T47D (cell line): ENCODE measurements around the gene CTNNA2.

ENCODE experiments used
- DNase-seq, 2 experiments: peaks; one replicate each; pipeline versions ENCODE4 v3.0.0 to v3.0.0-alpha.2; 2011 to 2012; ENCODE audit warnings: low read depth in 1 of 2, low spot score in 1 of 2
- JUND ChIP-seq: IDR thresholded peaks from 2 replicates; pipeline ENCODE4 v1.6.1; 2012; ENCODE audit warnings: low read depth
- in situ Hi-C: cut with HindIII; loops from 2 replicates; pipeline ENCODE4 v1.10.0; 2016; ENCODE audit warnings: low sequenced_read_pairs, low pct_unique_long_range_greater_than_20kb

The CTNNA2 gene

DNA sequence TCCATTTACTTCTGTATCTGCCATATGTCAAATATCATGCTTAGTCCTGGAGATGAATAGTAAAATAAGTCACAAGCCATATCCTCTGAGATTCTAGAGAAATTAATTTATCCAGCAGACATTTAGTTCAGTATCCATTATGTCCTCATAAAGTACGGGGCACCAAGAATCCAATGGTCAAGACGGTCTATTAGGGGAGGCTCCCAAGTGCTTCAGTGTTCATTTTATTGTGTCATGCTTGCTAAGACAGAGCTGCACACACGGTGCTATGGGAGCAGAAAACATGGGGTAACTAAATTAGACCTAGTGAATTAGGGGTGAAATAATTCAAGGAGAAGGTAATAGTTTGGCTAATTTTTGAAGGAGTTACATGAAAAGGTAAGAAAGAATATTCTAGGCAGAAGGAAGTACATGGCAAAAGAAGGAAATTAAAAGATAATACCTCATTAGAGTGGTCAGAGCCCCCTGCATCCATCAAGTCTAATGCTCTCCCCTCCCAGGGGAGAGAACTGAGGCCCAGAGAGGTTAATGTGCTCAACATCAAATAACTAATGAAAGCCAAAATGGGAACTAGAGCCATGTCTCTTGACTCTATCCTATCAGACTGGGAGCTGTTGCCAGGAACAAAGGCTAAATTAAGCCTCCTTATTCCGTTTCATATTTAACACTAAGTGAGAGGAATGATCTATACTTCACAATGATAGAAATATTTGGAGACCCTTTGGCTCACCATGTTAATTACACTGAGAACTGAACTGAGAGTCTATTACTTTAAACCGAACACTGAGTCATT, 433.0 kb downstream of the CTNNA2 start:
- TF ChIP-seq JUND, result no peak
- in situ Hi-C loops, result no loop called here
- DNase-seq, result no peak

DNA sequence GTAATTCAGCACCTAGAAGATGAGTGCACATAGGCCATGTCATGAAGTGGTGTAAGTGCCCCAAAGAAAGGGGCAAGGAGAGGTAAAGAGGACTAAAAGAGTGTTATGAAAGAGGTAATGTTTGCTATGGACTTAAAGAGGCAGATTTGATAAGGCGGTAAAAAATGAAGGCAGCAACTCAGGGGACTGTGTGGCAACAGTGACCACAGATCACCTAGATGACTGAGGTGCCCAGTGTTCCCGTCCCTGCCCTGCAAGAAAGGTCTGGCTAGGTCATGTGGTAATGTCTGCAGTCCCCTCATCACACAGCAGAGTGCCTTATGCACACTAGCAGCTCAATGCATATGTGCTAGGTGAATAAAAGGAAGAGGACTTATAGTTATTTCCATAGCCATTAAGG, 434.9 kb downstream of the CTNNA2 start:
- in situ Hi-C loops, result no loop called here
- TF ChIP-seq JUND, result no peak
- no peak for DNase-seq

DNA sequence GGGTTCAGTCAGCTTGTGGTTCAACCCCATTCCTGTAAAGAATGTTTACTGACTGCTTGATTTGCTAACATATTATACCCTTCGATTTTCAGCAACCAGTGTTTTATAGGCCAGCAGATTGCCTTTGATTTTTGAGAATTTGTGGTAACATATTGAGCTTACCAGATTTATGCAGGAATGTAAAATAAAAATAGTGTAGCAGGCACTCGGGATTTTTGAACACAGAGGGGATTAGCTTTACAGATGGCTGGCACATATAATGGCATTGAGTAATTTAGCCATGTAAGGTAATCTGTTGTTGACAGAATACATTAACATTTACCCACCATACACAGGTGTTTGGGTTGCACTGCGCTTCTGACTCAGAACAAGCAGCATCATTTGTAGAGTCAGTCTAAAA, 437.7 kb downstream of the CTNNA2 start:
- no peak for TF ChIP-seq JUND
- in situ Hi-C loops, result no loop called here

DNA sequence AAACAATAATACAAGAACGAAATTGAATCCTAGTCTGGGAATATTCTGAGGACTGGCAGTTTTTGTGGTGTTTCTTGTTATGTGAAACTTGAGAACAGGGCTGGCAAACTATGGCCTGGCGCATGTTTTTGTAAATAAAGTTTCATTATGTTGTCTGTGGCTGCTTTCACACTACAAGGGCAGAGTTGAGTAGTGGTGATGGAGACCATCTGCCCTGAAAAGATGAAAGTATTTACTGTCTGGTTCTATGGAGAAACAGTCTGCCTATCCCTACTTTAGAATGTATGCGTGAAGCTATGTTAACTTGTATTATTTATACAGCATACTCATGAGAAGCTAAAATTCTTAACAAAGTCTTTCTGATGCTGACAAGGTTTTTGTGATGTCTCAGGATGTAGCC, 439.8 kb downstream of the CTNNA2 start:
- no peak for TF ChIP-seq JUND
- no peak for DNase-seq
- in situ Hi-C loops, result no loop called here

More for the DNA sequence above, 437.7 kb downstream of the CTNNA2 start:
- no peak for DNase-seq

DNA sequence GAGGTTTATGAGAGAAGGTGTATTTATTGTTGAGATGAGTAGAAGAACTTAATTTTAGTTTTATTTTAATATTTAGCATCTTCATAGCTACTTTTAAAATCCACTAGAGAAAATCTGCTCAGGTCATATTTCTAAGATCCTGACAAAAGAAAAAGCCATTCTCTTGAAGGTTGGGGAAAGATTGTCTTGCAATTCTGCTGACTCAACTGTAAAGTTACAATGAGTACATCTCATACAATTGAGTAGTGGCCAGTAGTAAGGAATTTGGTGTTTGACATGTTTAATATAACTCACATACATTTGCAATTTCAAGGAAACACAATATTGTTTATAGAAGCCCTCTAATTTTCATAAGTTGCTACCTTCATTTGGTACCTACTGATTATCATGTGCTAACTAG, 447.2 kb downstream of the CTNNA2 start:
- TF ChIP-seq JUND, result no peak
- DNase-seq, result no peak
- in situ Hi-C loops, result no loop called here

DNA sequence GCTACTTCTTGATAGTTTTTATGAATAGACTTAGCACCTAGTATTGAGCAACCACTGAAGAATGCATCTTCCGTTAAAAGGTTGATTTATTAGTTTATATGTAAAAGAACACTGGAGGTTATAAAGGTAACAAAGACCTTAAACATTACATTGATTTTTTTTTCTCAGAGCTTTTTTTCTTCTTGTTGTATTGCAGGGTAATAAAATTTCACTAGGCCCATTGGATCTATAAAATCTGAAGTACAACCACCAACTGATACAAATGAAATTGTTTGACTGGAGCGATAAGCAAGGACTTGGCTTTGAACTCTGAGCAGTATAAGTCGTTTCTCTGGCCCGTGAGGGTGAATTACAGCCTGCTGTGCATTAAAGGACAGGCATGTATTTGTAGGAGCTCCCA, 447.7 kb downstream of the CTNNA2 start:
- no peak for DNase-seq
- TF ChIP-seq JUND, result no peak
- in situ Hi-C loops, result no loop called here

DNA sequence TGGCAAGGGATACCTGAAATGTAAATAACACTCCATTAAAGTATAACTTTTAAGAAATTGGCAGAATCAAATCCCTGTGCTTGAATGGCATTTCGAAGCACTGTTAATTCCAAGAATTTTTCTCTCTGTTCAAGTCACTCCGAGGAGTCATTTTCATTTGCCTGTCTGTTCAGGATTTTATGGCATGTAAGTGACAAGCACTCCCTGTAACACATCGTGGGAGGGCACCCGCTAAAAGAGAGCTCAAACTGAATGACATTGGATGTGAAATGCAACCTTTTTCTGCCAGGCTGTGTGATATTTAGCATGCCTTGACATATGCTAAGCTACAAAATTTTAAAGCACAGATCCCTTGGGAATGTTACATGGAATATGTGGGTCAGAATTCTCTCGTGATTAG, 452.1 kb downstream of the CTNNA2 start:
- in situ Hi-C loops, result no loop called here
- DNase-seq, result no peak
- no peak for TF ChIP-seq JUND

DNA sequence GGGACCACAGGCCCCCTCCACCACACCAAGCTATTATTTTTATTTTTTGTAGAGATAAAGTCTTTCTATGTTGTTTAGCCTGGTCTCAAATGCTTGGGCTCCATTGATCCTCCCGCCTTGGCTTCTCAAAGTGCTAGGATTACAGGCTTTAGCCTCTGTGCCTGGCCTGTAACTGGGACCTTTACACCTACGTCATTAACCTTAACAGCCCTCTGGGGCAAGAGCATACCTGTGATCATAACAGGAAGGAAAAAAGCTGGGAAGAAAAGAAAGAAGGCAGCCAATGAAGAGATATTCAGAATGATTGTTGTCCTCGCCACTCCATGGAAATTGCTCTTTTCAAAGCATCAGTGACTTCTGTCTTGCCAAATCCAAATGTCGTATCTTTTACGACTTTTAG, 453.5 kb downstream of the CTNNA2 start:
- no peak for TF ChIP-seq JUND
- in situ Hi-C loops, result no loop called here
- DNase-seq, result no peak

DNA sequence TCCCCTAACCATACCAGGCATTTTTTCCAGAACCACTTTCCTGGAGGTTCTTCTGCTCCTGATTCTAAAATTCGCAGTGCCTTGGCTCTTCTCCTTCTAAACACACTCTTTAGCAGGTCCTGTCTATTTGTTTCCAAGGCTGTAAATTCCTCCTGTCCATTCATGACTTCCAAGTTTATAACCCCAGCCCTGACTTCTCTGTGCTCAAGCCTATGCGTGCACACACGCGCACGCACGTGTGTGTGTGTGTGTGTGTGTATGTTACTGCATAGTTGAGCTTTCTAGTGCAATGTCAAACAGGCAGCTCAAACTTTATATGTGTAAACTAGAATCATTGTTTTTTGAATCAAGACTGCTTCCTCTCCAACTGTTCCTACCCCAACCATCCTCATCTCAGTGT, 454.0 kb downstream of the CTNNA2 start:
- in situ Hi-C loops, result no loop called here
- DNase-seq, result no peak
- no peak for TF ChIP-seq JUND

DNA sequence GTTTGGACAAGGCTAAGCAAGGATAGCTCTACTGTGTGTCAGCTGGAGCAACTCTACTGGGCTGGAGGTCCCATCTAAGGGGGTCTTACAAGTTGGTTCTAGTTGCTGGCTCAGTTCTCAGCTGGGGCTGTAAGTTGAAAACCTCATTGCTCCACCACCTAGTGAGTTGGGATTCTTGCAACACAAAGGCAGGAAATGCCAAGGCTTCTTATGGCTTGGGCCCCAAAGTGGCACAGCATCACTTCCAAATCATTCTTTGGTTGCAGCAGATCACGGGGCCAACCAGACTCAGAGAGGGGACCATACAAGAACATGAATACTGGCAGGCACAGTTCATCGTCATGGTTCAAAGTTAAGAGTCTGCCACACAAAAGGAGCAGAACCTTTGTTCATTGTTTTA, 459.0 kb downstream of the CTNNA2 start:
- in situ Hi-C loops, result no loop called here
- DNase-seq, result no peak
- TF ChIP-seq JUND, result no peak

DNA sequence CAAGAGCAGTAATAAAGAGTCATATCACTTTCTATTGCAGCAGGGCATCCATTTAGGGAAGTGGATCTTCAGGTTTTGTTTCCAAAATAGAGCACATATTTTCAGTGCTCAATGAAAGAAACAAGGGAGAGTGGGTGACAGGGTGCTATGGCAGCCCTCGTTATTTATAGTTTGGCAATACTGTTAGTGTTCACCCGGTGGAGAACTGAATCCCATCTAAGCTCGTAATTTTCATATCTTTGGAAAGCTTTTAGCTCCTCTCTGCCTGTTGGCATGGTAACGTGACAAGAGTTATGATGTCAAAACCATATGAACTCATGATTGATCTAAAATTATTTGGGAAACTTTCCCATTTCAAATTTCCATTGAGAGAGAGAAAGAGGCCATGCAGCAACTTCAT, 459.8 kb downstream of the CTNNA2 start:
- DNase-seq, result no peak
- TF ChIP-seq JUND, result no peak
- in situ Hi-C loops, result no loop called here

DNA sequence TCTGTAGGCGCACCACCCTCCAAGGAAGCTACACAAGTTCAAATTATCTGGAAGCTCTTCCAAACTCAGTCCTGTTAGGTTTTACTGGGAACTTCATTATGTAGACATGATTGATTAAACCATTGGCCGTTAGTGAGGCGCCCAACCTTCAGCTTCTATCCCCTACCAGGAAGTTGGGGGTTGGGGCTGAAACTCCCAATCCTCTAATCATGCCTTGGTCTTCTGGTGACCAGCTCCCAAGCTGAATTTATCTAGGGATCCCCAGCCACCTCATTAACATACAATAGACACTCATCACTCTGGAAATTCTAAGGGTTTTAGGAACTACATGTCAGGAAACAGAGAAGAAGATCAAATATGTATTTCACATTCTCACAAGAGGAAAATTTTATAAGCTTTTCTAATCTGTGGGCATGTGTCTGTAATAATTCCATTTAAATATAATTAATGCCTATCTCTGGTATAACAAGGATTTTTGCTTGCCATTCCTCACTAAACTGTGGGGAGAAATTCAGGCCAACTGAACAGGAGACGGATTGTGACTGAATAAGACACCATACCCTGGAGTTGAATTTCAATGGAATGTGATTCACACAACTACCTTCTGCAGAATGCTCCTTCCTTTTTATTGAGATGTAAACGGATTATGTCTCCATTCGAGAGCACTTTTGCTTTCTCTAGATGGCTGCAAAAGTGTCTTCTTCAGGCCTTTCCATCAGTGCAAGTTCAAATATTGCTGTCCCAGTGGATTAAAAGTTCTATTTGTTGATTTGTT, 463.1 kb downstream of the CTNNA2 start:
- in situ Hi-C loops, result no loop called here
- TF ChIP-seq JUND, result no peak
- DNase-seq, result no peak

DNA sequence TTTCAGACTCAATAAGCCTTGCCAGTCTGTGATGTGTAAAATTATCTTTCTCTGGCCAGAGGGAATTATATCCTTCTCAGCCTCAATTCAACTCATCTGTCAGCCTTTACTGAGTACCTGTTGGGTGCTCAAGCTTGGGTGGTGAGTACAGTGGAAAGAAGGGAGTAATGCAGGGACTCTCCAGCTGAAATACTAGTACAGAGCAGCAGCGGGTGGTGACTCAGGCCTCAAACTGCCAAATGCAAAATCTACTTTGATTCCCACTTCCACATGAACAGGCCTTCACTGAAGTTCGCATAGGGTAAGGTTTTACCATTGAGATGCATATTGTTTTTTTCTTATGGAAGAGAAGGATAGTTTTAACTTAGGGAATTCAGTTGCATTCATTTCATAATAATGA, 464.9 kb downstream of the CTNNA2 start:
- TF ChIP-seq JUND, result no peak
- in situ Hi-C loops, result no loop called here
- DNase-seq, result no peak
